ENCODE measurements around the gene P3H2.

DNA sequence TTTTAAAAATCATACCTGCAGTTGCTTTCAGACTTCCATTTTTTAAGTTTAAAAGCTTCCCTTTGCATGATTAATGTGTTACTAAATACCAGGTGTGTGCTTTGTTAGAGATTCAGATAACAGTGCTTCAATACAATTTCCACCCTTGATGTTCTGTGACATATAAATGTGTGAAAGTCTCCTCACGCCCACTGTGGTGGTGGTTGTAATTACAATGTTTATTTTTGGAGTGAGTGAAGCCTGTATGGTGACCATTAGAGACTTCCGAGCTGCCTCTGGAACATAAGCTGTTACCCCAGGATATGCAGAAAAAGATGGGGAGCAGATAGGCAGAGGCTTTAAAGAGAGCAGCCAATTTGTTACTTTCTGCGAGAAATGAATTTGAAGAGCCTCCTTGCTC is 57.2 kb downstream of the P3H2 start:
- TF ChIP-seq ZC3H10 (CRISPR knock-in tag; IDR thresholded peaks at IDR 0.05): no peak
- no peak for TF ChIP-seq TOX (CRISPR knock-in tag; IDR thresholded peaks at IDR 0.05; ENCODE audit: borderline replicate concordance)
- TF ChIP-seq ZNF565 (CRISPR knock-in tag; conservative IDR thresholded peaks at IDR 0.05; ENCODE audit: low read depth): no peak
- TF ChIP-seq, protein P1, sequence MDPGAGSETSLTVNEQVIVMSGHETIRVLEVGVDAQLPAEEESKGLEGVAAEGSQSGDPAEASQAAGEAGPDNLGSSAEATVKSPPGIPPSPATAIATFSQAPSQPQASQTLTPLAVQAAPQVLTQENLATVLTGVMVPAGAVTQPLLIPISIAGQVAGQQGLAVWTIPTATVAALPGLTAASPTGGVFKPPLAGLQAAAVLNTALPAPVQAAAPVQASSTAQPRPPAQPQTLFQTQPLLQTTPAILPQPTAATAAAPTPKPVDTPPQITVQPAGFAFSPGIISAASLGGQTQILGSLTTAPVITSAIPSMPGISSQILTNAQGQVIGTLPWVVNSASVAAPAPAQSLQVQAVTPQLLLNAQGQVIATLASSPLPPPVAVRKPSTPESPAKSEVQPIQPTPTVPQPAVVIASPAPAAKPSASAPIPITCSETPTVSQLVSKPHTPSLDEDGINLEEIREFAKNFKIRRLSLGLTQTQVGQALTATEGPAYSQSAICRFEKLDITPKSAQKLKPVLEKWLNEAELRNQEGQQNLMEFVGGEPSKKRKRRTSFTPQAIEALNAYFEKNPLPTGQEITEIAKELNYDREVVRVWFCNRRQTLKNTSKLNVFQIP (CRISPR knock-in tag; IDR thresholded peaks at IDR 0.05; ENCODE audit: borderline replicate concordance, low read depth): no peak
- no peak for TF ChIP-seq SNAI2 (CRISPR knock-in tag; IDR thresholded peaks at IDR 0.05)
